IPS-15b (cell line): ENCODE data around the gene PRDX2.

Experiments used
- H3K27me3 ChIP-seq: one replicate; pipeline ENCODE4 v1.6.1; 2013; ENCODE audit warnings: low read length; ENCODE audit not compliant: control insufficient read depth, insufficient read depth
- H3K36me3 ChIP-seq: one replicate; pipeline ENCODE4 v1.6.1; 2013; ENCODE audit warnings: low read length; ENCODE audit not compliant: control insufficient read depth, insufficient read depth
- H3K4me1 ChIP-seq: one replicate; pipeline ENCODE4 v1.6.1; 2013; ENCODE audit warnings: mild to moderate bottlenecking, low read length; ENCODE audit not compliant: control insufficient read depth, insufficient read depth
- H3K4me3 ChIP-seq: one replicate; pipeline ENCODE4 v1.5.1; 2013; ENCODE audit warnings: low read depth, low read length
- H3K9ac ChIP-seq: one replicate; pipeline ENCODE4 v1.6.1; 2013; ENCODE audit warnings: low read depth, mild to moderate bottlenecking, low read length
- H3K9me3 ChIP-seq: one replicate; pipeline ENCODE4 v1.6.1; 2013; ENCODE audit warnings: mild to moderate bottlenecking, low read length; ENCODE audit not compliant: control insufficient read depth, insufficient read depth

PRDX2 gene

GRCh38 chr19:12782424-12783290, 18.9 kb downstream of the PRDX2 start:
- peak overlapping the region; percentile 57 for H3K4me3 ChIP-seq
- no peaks in the 10 kb centered on the region for H3K27me3 ChIP-seq
- no peaks in the 10 kb centered on the region for H3K36me3 ChIP-seq
- no peaks in the 10 kb centered on the region for H3K9me3 ChIP-seq
- H3K9ac ChIP-seq: no peak overlapping the region
- peaks cover 13% of the 10 kb centered on the region for H3K4me1 ChIP-seq

GRCh38 chr19:12782174-12782423, 19.5 kb downstream of the PRDX2 start:
- Histone ChIP-seq H3K4me1 (peaks cover 13% of the 10 kb centered on the region), H3K9ac (no peak overlapping the region), H3K36me3 (no peaks in the 10 kb centered on the region), H3K27me3 (no peaks in the 10 kb centered on the region), H3K4me3 (peak overlapping the region; percentile 57), H3K9me3 (no peaks in the 10 kb centered on the region)

DNA sequence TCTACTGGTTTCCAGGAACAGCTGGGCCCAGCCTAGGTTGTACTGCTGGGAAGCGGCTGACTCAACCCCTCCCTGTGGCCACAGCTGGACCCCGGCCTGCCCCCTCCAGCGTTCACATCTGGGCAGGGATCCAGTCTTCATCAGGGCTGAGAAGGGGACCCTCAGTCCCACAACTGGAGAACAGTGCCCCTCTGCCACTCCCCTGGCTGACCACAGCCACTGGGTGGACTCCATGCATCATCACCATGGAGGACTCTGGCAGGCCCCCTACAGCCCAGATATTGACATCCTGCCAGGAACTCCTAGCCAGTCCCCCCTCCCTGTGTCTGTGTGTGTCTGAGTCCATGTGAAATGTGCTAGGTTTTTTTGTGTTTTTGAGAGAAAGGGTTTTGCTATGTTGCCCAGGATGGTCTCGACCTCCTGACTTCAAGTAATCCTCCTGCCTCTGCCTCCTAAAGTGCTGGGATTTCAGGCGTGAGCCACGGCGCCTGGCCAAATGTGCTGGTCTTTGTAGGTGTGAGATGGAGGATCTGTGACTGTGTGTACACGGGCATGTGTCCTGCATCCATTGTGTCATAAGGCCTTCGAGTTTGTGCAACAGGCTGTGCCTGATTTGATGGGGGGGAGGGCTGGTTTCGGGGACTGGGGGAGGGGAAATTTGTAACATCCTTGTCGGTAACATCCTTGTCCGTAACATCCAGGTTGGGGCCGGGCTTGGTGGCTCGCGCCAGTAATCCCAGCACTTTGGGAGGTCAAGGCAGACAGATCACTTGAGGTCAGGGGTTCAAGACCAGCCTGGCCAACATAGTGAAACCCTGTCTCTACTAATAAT, 22.2 kb downstream of the PRDX2 start:
- Histone ChIP-seq H3K27me3 (no peaks in the 10 kb centered on the region), H3K4me3 (peak overlapping the region; percentile 76), H3K4me1 (peaks cover 12% of the 10 kb centered on the region), H3K9ac (peak overlapping the region; percentile 17), H3K9me3 (no peaks in the 10 kb centered on the region), H3K36me3 (peaks cover 1% of the 10 kb centered on the region)

GRCh38 chr19:12778905-12779161, 22.8 kb downstream of the PRDX2 start:
- no peaks in the 10 kb centered on the region for H3K27me3 ChIP-seq
- H3K4me1 ChIP-seq: peaks cover 11% of the 10 kb centered on the region
- peak overlapping the region; percentile 76 for H3K4me3 ChIP-seq
- peak overlapping the region; percentile 17 for H3K9ac ChIP-seq
- H3K36me3 ChIP-seq: peaks cover 3% of the 10 kb centered on the region
- H3K9me3 ChIP-seq: no peaks in the 10 kb centered on the region

- Histone ChIP-seq H3K9ac (no peak overlapping the region), H3K9me3 (no peaks in the 10 kb centered on the region), H3K27me3 (no peaks in the 10 kb centered on the region), H3K36me3 (peaks cover 3% of the 10 kb centered on the region), H3K4me1 (peaks cover 8% of the 10 kb centered on the region), H3K4me3 (peak overlapping the region; percentile 76)
These were observed 23.3 kb downstream of the PRDX2 start for GRCh38 chr19:12778017-12778904.

- Histone ChIP-seq H3K9me3 (no peaks in the 10 kb centered on the region), H3K27me3 (no peaks in the 10 kb centered on the region), H3K9ac (no peak overlapping the region), H3K4me3 (peak overlapping the region; percentile 76), H3K4me1 (peaks cover 8% of the 10 kb centered on the region), H3K36me3 (peaks cover 3% of the 10 kb centered on the region)
These were observed 24.2 kb downstream of the PRDX2 start for GRCh38 chr19:12777217-12778016.

DNA sequence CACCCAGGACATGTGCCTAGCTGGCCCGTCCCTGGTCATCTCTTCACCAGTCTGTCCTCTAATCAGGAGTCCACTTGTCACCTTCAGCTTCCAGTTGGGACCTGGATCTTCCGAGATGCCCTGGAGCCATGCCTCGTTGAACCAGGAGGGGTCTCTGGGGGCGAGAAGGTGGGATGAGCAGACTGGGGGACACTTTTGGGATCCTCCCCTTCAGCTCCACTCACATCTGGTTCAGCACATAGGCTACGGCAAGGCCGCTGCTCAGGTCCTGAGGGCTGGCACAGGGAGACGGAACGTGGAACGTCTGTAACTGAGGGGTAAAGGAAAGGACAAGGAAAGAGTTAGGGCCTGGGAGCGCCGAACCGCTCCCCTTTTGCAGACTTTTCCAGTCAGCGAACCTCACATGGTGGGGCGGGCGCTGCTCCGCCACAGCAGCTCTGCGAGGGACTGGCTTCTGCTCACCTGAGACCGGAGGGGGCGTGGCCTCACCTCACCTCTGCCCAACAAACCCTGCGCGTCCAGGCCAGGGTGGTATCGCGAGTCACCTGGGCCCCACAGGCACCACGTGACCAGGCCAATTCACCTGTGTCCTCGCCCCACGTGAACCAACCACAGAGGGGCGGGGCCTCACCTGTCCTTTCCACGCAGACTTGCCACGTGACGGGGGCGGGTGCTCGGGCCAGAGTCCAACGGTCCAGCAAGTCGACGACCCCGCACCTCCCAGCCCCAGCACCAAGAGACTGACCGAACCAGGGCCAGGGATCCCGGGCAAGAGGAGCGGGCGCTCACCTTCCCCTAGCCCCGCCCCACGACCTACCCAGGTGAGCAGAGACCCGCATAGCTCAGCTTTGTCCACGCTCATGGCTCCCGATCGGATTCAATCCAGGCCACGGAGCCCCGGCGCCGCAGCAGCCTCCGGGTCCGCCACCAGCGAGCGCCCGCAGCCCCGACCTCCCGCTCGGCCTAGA, 26.7 kb downstream of the PRDX2 start, which contains the start of gene HOOK2:
TSS of gene HOOK2 (minus strand) at position 965 of the 968 bp plus-strand sequence. CDS start at position 862, 103 bp downstream.
- Histone ChIP-seq H3K9me3 (no peaks in the 10 kb centered on the region), H3K4me3 (peak within 1 kb of the TSS; percentile 86), H3K36me3 (peaks cover 3% of the 10 kb centered on the region), H3K4me1 (peaks cover 8% of the 10 kb centered on the region), H3K27me3 (no peaks in the 10 kb centered on the region), H3K9ac (peak within 1 kb of the TSS; percentile 81)

DNA sequence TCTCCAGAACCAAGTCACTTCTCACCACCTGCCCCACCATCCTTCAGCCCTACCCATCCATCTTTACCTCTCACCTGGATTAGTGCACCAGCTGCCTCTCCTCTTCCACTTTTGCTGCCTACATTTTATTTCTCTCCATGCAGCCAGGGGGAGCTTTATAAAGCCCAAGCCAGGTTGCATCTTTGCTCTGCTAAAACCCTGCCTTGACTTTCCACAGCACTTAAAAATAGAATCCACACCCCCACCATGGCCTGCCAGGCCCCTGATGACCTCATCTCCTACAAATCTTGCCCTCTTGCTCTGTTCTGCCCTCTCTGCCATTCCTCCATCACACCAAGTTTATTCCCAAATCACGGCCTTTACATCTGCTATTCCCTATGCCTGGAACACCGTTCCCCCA, 28.0 kb downstream of the PRDX2 start:
- H3K9ac ChIP-seq: no peak overlapping the region
- peaks cover 3% of the 10 kb centered on the region for H3K36me3 ChIP-seq
- H3K4me1 ChIP-seq: no peaks in the 10 kb centered on the region
- no peak overlapping the region for H3K4me3 ChIP-seq
- no peaks in the 10 kb centered on the region for H3K9me3 ChIP-seq
- H3K27me3 ChIP-seq: no peaks in the 10 kb centered on the region

DNA sequence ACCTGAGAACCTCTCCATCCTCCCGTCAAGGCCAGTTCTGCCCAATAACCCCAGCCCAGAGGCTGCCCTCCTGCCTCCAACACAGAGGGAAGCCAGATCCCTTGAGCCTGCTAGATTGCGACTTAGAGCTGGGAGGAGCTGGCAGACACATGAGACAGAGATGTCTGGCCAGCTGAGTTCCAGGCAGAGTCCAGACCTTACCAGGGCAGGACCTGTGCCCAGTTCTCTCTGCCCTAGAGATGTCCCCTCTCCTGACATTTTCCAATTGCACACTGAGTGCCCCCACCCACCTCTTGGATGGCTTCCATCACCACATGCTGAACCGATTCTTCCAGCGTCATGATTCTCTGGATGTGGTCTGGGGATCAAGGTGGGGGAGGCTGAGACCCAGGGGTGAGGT, 29.3 kb downstream of the PRDX2 start:
- Histone ChIP-seq H3K4me3 (no peak overlapping the region), H3K27me3 (no peaks in the 10 kb centered on the region), H3K4me1 (no peaks in the 10 kb centered on the region), H3K36me3 (peaks cover 3% of the 10 kb centered on the region), H3K9me3 (no peaks in the 10 kb centered on the region), H3K9ac (no peak overlapping the region)

- H3K36me3 ChIP-seq: peaks cover 3% of the 10 kb centered on the region
- no peak overlapping the region for H3K9ac ChIP-seq
These were observed 30.7 kb downstream of the PRDX2 start for GRCh38 chr19:12770922-12771321.

More at GRCh38 chr19:12770922-12771321, 30.7 kb downstream of the PRDX2 start:
- Histone ChIP-seq H3K27me3 (no peaks in the 10 kb centered on the region), H3K9me3 (no peaks in the 10 kb centered on the region), H3K4me1 (no peaks in the 10 kb centered on the region), H3K4me3 (no peak overlapping the region)
